H9 (cell line): ENCODE results near the gene CLEC2D. TPM values are rescaled to one million over a fixed set of nuclear protein-coding genes. Genes with fewer than 3 reads are reported as not detected.

Experiments used
- DNase-seq: peaks from one replicate; pipeline ENCODE4 v3.0.0-alpha.2; 2017
- H2AFZ ChIP-seq: one replicate; pipeline ENCODE4 v1.6.1; 2013; ENCODE audit warnings: mild to moderate bottlenecking, low read length, control low read depth, moderate library complexity
- H2AK5ac ChIP-seq: 2 replicates; pipeline ENCODE4 v1.6.1; 2013; ENCODE audit warnings: low read length, control low read depth, mixed read lengths; ENCODE audit not compliant: insufficient read length
- H2BK120ac ChIP-seq: one replicate; pipeline ENCODE4 v1.6.1; 2013; ENCODE audit warnings: low read depth, mild to moderate bottlenecking, low read length, control low read depth, inconsistent platforms; ENCODE audit not compliant: poor library complexity, severe bottlenecking
- H2BK12ac ChIP-seq: 2 replicates; pipeline ENCODE4 v1.6.1; 2013; ENCODE audit warnings: low read length, control low read depth, mixed read lengths, low read depth; ENCODE audit not compliant: insufficient read length
- H2BK15ac ChIP-seq: 2 replicates; pipeline ENCODE4 v1.6.1; 2013; ENCODE audit warnings: low read depth, low read length, control low read depth
- H2BK20ac ChIP-seq: one replicate; pipeline ENCODE4 v1.6.1; 2013; ENCODE audit warnings: low read depth, mild to moderate bottlenecking, low read length, control low read depth, inconsistent platforms; ENCODE audit not compliant: poor library complexity, severe bottlenecking
- H2BK5ac ChIP-seq: 2 replicates; pipeline ENCODE4 v1.6.1; 2013; ENCODE audit warnings: low read length, control low read depth, mixed read lengths; ENCODE audit not compliant: insufficient read length
- H3K14ac ChIP-seq: 2 replicates; pipeline ENCODE4 v1.6.1; 2013; ENCODE audit warnings: low read length, control low read depth; ENCODE audit not compliant: insufficient read depth
- H3K18ac ChIP-seq: 2 replicates; pipeline ENCODE4 v1.6.1; 2013; ENCODE audit warnings: low read depth, mild to moderate bottlenecking, mixed read lengths, low read length, control low read depth; ENCODE audit not compliant: insufficient read length
- H3K23ac ChIP-seq: 2 replicates; pipeline ENCODE4 v1.6.1; 2013; ENCODE audit warnings: low read length, control low read depth, mixed read lengths, low read depth; ENCODE audit not compliant: insufficient read length
- H3K23me2 ChIP-seq: 2 replicates; pipeline ENCODE4 v1.6.1; 2013; ENCODE audit warnings: low read depth, mild to moderate bottlenecking, mixed read lengths, low read length, control low read depth; ENCODE audit not compliant: insufficient read length, poor library complexity, severe bottlenecking
- H3K27ac ChIP-seq: 2 replicates; pipeline ENCODE4 v1.5.1; 2013; ENCODE audit warnings: low read length, control low read depth, mixed read lengths, low read depth; ENCODE audit not compliant: insufficient read length
- H3K27me3 ChIP-seq: 2 replicates; pipeline ENCODE4 v1.6.1; 2013; ENCODE audit warnings: low read length, control low read depth, inconsistent platforms; ENCODE audit not compliant: insufficient read depth
- H3K4ac ChIP-seq: 2 replicates; pipeline ENCODE4 v1.6.1; 2013; ENCODE audit warnings: low read depth, mild to moderate bottlenecking, control low read depth, inconsistent platforms, low read length, moderate library complexity
- H3K4me1 ChIP-seq: 2 replicates; pipeline ENCODE4 v1.6.1; 2013; ENCODE audit warnings: low read length, control low read depth, inconsistent platforms; ENCODE audit not compliant: insufficient read depth
- H3K4me2 ChIP-seq: 2 replicates; pipeline ENCODE4 v1.6.1; 2013; ENCODE audit warnings: low read length, control low read depth, mixed read lengths; ENCODE audit not compliant: insufficient read length, insufficient read depth
- H3K56ac ChIP-seq: 2 replicates; pipeline ENCODE4 v1.6.1; 2013; ENCODE audit warnings: low read depth, mild to moderate bottlenecking, mixed read lengths, low read length, control low read depth; ENCODE audit not compliant: insufficient read length
- H3K79me1 ChIP-seq: 2 replicates; pipeline ENCODE4 v1.6.1; 2013; ENCODE audit warnings: low read depth, mild to moderate bottlenecking, moderate library complexity, low read length, control low read depth, inconsistent platforms; ENCODE audit not compliant: insufficient read depth, poor library complexity, severe bottlenecking
- H3K79me2 ChIP-seq: 2 replicates; pipeline ENCODE4 v1.6.1; 2013; ENCODE audit warnings: low read length, control low read depth, inconsistent platforms; ENCODE audit not compliant: insufficient read depth
- H3K9ac ChIP-seq: 2 replicates; pipeline ENCODE4 v1.6.1; 2013; ENCODE audit warnings: low read length, control low read depth, mixed read lengths; ENCODE audit not compliant: insufficient read length; ENCODE audit errors: extremely low read depth
- H3K9me3 ChIP-seq: one replicate; pipeline ENCODE4 v1.6.1; 2013; ENCODE audit warnings: low read depth, low read length, inconsistent platforms; ENCODE audit not compliant: control insufficient read depth
- H3T11ph ChIP-seq: one replicate; pipeline ENCODE4 v1.6.1; 2013; ENCODE audit warnings: mild to moderate bottlenecking, low read length, control low read depth, inconsistent platforms
- H4K20me1 ChIP-seq: one replicate; pipeline ENCODE4 v1.6.1; 2013; ENCODE audit not compliant: control insufficient read depth, insufficient read length, insufficient read depth
- H4K5ac ChIP-seq: 2 replicates; pipeline ENCODE4 v1.6.1; 2013; ENCODE audit warnings: low read depth, mild to moderate bottlenecking, mixed read lengths, low read length, control low read depth; ENCODE audit not compliant: insufficient read length
- H4K8ac ChIP-seq: replicated peaks from 2 replicates; pipeline ENCODE4 v1.6.1; 2013; ENCODE audit warnings: low read length, control low read depth, mixed read lengths, low read depth; ENCODE audit not compliant: insufficient read length
- H4K91ac ChIP-seq: 2 replicates; pipeline ENCODE4 v1.6.1; 2013; ENCODE audit warnings: low read depth, mild to moderate bottlenecking, moderate library complexity, mixed read lengths, low read length, control low read depth; ENCODE audit not compliant: insufficient read length
- H3K27ac Mint-ChIP-seq, 3 experiments: 2 replicates in 2 of 3; 3 replicates in 1 of 3; pipeline ENCODE4 v1.8.0; 2020 to 2021; ENCODE audit warnings: mixed read lengths in 3 of 3, mild to moderate bottlenecking in 1 of 3, moderate library complexity in 1 of 3
- H3K27me3 Mint-ChIP-seq: 2 replicates; pipeline ENCODE4 v1.8.0; 2021; ENCODE audit warnings: low read depth, mild to moderate bottlenecking, moderate library complexity, mixed read lengths
- H3K36me3 Mint-ChIP-seq, 3 experiments: 2 replicates in 2 of 3; 3 replicates in 1 of 3; pipeline ENCODE4 v1.8.0; 2020 to 2021; ENCODE audit warnings: low read depth in 3 of 3, mixed read lengths in 3 of 3; ENCODE audit not compliant: insufficient read depth in 1 of 3
- H3K4me1 Mint-ChIP-seq, 2 experiments: 2 replicates each; pipeline ENCODE4 v1.8.0; 2020; ENCODE audit warnings: mixed read lengths in 2 of 2
- H3K4me3 Mint-ChIP-seq, 2 experiments: 2 replicates in 1 of 2; 3 replicates in 1 of 2; pipeline ENCODE4 v1.8.0; 2020 to 2021; ENCODE audit warnings: mild to moderate bottlenecking in 2 of 2, mixed read lengths in 2 of 2, moderate library complexity in 1 of 2
- H3K9me3 Mint-ChIP-seq, 2 experiments: 2 replicates in 1 of 2; 3 replicates in 1 of 2; pipeline ENCODE4 v1.8.0; 2020; ENCODE audit warnings: mild to moderate bottlenecking in 2 of 2, mixed read lengths in 2 of 2, moderate library complexity in 1 of 2
- CTCF ChIP-seq: fragments of 200-600 bp; sonication (generic); conservative IDR thresholded peaks from 3 replicates; pipeline ENCODE4 v1.8.0; 2021; ENCODE audit warnings: antibody characterized with exemption, mild to moderate bottlenecking
- WGBS: extraction: QIAGEN DNeasy Blood & Tissue Kit; methylation state at CpG from one replicate; pipeline ENCODE4 v1.1.7; 2013; ENCODE audit warnings: missing lambda C conversion rate, low lambda C conversion rate, mixed read lengths; ENCODE audit not compliant: insufficient read length; ENCODE audit errors: extremely low coverage; 5-methylcytosine and 5-hydroxymethylcytosine counted together
- total RNA-seq: library from RNA; stranded (reverse); gene quantifications from 2 replicates; pipeline ENCODE4 v1.2.1, GENCODE V29; 2021

CLEC2D gene
- total RNA-seq, 1 experiment from 2014 or later, result 2.1 TPM

- no peak overlapping the region for H3T11ph ChIP-seq
- H3K23me2 ChIP-seq, result no peaks in the 10 kb centered on the region
- Mint-ChIP-seq H3K4me3 (no peak overlapping the region), H3K36me3 (peaks cover 7 to 18% (median 16%) of the 10 kb centered on the region in 3 experiments; a peak in 6 of 7 replicates), H3K27ac (no peak overlapping the region; a peak in 1 of 7 replicates), H3K27me3 (no peaks in the 10 kb centered on the region; the same call in 1 of the 2 replicates), H3K4me1 (no peaks in the 10 kb centered on the region; a peak in 1 of 4 replicates), H3K9me3 (no peaks in the 10 kb centered on the region)
- no peak overlapping the region for H2BK20ac ChIP-seq
- no peak overlapping the region for H3K9ac ChIP-seq
- H3K4ac ChIP-seq, result no peak overlapping the region
- no peak overlapping the region for H2BK12ac ChIP-seq
- WGBS, result no CpG with 5 or more reads among the region's 2 CpGs
- H3K79me2 ChIP-seq, result no peaks in the 10 kb centered on the region
- no peak overlapping the region for H2BK120ac ChIP-seq
- no peak overlapping the region for H3K18ac ChIP-seq
- no peak overlapping the region for H2BK5ac ChIP-seq
- no peak overlapping the region for H2BK15ac ChIP-seq
- H3K27me3 ChIP-seq, result no peaks in the 10 kb centered on the region
- no peaks in the 10 kb centered on the region for H3K4me1 ChIP-seq
- H3K9me3 ChIP-seq, result no peaks in the 10 kb centered on the region
- H4K5ac ChIP-seq, result no peak overlapping the region
- H3K79me1 ChIP-seq, result no peaks in the 10 kb centered on the region
- no peak overlapping the region for H4K8ac ChIP-seq
- H4K20me1 ChIP-seq, result no peaks in the 10 kb centered on the region
- no peak overlapping the region for H4K91ac ChIP-seq
- H2AFZ ChIP-seq, result no peak overlapping the region
- H3K56ac ChIP-seq, result no peak overlapping the region
- DNase-seq, result no peak
- no peak for TF ChIP-seq CTCF
- H3K23ac ChIP-seq, result no peak overlapping the region
- no peak overlapping the region for H3K27ac ChIP-seq
- H3K4me2 ChIP-seq, result no peak overlapping the region
- H3K14ac ChIP-seq, result no peak overlapping the region
- H2AK5ac ChIP-seq, result no peak overlapping the region
Observed at GRCh38 chr12:9667403-9668160, 1.9 kb upstream of the CLEC2D start.
